ENCODE results near the gene ABCA4.

ABCA4 gene

DNA sequence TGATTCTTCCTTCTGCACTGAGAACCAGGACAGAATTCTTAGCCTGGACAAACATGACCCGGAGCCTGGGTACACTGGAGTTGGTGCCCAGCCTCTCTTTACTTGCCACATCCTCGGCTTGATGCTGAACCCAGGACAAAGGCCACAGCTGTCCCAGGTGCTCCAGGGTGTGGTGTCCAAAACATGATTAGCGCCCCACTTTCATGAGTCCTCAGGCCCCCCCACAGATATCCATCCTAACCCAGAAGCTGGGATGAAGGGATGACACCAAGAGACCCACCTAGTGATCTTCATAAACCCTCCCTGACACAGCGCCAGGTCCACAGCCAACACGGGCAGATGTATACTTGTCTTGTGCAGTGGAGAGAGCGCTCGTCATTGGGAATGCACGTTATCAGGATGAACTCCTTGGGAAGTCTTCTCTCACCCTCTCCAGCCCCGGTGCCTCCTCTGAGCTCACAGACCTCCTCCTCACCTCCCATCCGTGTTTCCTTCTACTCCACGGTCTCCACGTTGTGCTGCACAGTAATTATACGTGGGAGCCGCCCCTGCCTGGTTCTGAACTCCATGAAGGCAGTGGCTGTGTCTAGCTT lies 3.6 kb downstream of the ABCA4 start:
- no peak; the same call in 2 of the 3 replicates for ATAC-seq
- TF ChIP-seq CREB5 (CRISPR knock-in tag; IDR thresholded peaks at IDR 0.05; ENCODE audit: low read depth) (no peak), ESRRG (CRISPR knock-in tag; IDR thresholded peaks at IDR 0.05) (no peak), ZNF70 (CRISPR knock-in tag; IDR thresholded peaks at IDR 0.05) (no peak), OSR1 (CRISPR knock-in tag; IDR thresholded peaks at IDR 0.05) (no peak), ZNF8 (CRISPR knock-in tag; IDR thresholded peaks at IDR 0.05) (no peak)
- TF ChIP-seq, protein P1, sequence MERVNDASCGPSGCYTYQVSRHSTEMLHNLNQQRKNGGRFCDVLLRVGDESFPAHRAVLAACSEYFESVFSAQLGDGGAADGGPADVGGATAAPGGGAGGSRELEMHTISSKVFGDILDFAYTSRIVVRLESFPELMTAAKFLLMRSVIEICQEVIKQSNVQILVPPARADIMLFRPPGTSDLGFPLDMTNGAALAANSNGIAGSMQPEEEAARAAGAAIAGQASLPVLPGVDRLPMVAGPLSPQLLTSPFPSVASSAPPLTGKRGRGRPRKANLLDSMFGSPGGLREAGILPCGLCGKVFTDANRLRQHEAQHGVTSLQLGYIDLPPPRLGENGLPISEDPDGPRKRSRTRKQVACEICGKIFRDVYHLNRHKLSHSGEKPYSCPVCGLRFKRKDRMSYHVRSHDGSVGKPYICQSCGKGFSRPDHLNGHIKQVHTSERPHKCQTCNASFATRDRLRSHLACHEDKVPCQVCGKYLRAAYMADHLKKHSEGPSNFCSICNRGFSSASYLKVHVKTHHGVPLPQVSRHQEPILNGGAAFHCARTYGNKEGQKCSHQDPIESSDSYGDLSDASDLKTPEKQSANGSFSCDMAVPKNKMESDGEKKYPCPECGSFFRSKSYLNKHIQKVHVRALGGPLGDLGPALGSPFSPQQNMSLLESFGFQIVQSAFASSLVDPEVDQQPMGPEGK (CRISPR knock-in tag; IDR thresholded peaks at IDR 0.05; ENCODE audit: borderline replicate concordance), result no peak

- no peak for ATAC-seq
- TF ChIP-seq, protein P1 (CRISPR knock-in tag; IDR thresholded peaks at IDR 0.05; ENCODE audit: borderline replicate concordance), result no peak
- TF ChIP-seq ZNF8 (CRISPR knock-in tag; IDR thresholded peaks at IDR 0.05) (no peak), SNAI2 (CRISPR knock-in tag; IDR thresholded peaks at IDR 0.05) (no peak), RARB (CRISPR knock-in tag; IDR thresholded peaks at IDR 0.05) (no peak), TCF4 (CRISPR knock-in tag; IDR thresholded peaks at IDR 0.05; ENCODE audit: borderline replicate concordance) (no peak), ESRRG (CRISPR knock-in tag; IDR thresholded peaks at IDR 0.05) (no peak), PPARA (CRISPR knock-in tag; IDR thresholded peaks at IDR 0.05; ENCODE audit: borderline replicate concordance) (no peak), ZNF565 (CRISPR knock-in tag; conservative IDR thresholded peaks at IDR 0.05; ENCODE audit: low read depth) (no peak), GLIS3 (CRISPR knock-in tag; IDR thresholded peaks at IDR 0.05) (no peak), ZFP30 (CRISPR knock-in tag; IDR thresholded peaks at IDR 0.05) (no peak), ZFP3 (CRISPR knock-in tag; IDR thresholded peaks at IDR 0.05) (no peak), ZC3H10 (CRISPR knock-in tag; IDR thresholded peaks at IDR 0.05) (no peak), CSDC2 (CRISPR knock-in tag; IDR thresholded peaks at IDR 0.05) (no peak)
- TF ChIP-seq, protein P2, sequence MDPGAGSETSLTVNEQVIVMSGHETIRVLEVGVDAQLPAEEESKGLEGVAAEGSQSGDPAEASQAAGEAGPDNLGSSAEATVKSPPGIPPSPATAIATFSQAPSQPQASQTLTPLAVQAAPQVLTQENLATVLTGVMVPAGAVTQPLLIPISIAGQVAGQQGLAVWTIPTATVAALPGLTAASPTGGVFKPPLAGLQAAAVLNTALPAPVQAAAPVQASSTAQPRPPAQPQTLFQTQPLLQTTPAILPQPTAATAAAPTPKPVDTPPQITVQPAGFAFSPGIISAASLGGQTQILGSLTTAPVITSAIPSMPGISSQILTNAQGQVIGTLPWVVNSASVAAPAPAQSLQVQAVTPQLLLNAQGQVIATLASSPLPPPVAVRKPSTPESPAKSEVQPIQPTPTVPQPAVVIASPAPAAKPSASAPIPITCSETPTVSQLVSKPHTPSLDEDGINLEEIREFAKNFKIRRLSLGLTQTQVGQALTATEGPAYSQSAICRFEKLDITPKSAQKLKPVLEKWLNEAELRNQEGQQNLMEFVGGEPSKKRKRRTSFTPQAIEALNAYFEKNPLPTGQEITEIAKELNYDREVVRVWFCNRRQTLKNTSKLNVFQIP (CRISPR knock-in tag; IDR thresholded peaks at IDR 0.05; ENCODE audit: borderline replicate concordance, low read depth), result no peak
Observed at GRCh38 chr1:94115900-94116436, 5.0 kb downstream of the ABCA4 start.

DNA sequence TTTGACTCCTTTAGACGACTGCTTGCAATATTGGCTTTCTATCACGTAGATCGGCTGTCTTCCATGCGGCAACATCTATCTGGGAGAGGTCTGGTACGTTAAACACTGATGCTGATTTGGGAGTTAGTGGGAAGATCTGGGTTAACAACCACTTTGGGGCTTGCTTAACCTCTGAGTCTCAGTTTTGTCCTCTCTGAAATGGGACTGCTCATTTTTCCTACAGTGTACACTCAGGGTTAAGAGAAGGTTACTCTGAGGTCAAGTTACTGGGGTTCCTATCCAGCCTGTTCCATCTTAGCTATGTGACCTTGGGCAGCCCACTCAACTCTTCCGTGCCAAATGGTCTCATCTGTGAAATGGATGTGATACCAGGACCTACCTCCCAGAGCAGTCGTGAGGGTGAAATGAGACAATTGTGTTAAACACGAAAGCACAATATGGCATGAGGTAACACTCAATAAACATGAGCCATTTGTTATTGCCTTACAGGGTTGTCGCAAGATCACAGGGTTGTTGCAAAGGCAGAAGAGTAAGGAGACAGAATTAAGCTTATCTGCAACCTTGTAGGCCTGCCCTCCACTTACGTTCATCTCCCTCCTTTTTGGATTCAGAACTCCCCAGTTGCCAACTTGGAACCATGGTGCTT lies 5.6 kb downstream of the ABCA4 start:
- ATAC-seq, result no peak
- TF ChIP-seq SNAI2 (CRISPR knock-in tag; IDR thresholded peaks at IDR 0.05) (no peak), CSRNP3 (CRISPR knock-in tag; IDR thresholded peaks at IDR 0.05) (no peak), OSR1 (CRISPR knock-in tag; IDR thresholded peaks at IDR 0.05) (no peak), ZFP3 (CRISPR knock-in tag; IDR thresholded peaks at IDR 0.05) (no peak), BACH2 (CRISPR knock-in tag; IDR thresholded peaks at IDR 0.05; ENCODE audit: borderline replicate concordance) (no peak), CSDC2 (CRISPR knock-in tag; IDR thresholded peaks at IDR 0.05) (no peak), ISL1 (CRISPR knock-in tag; IDR thresholded peaks at IDR 0.05) (no peak), ESRRG (CRISPR knock-in tag; IDR thresholded peaks at IDR 0.05) (no peak), TSHZ2 (CRISPR knock-in tag; IDR thresholded peaks at IDR 0.05) (no peak), ZNF70 (CRISPR knock-in tag; IDR thresholded peaks at IDR 0.05) (no peak), ZNF565 (CRISPR knock-in tag; conservative IDR thresholded peaks at IDR 0.05; ENCODE audit: low read depth) (no peak), RARB (CRISPR knock-in tag; IDR thresholded peaks at IDR 0.05) (no peak), GLIS3 (CRISPR knock-in tag; IDR thresholded peaks at IDR 0.05) (no peak), ZFP30 (CRISPR knock-in tag; IDR thresholded peaks at IDR 0.05) (no peak), PPARA (CRISPR knock-in tag; IDR thresholded peaks at IDR 0.05; ENCODE audit: borderline replicate concordance) (no peak), ZNF8 (CRISPR knock-in tag; IDR thresholded peaks at IDR 0.05) (no peak), ARNTL (CRISPR knock-in tag; IDR thresholded peaks at IDR 0.05; ENCODE audit: borderline replicate concordance, low read depth) (no peak)
- TF ChIP-seq, protein P1 (CRISPR knock-in tag; IDR thresholded peaks at IDR 0.05; ENCODE audit: borderline replicate concordance), result no peak

All from SK-N-SH treated with all-trans-retinoic acid at 6 μM for 48 hours (cell line).